Endodermal cell (in vitro differentiated cells): ENCODE measurements around the gene ATG10. TPM values are rescaled to one million over a fixed set of nuclear protein-coding genes. Genes with fewer than 3 reads are reported as not detected.

Experiments
- DNase-seq: peaks from one replicate; pipeline ENCODE4 v3.0.0-alpha.2; 2017
- H3K27ac ChIP-seq: 2 replicates; pipeline ENCODE4 v1.5.1; 2013; ENCODE audit warnings: mild to moderate bottlenecking, low read depth, low read length, moderate library complexity
- H3K27me3 ChIP-seq: 2 replicates; pipeline ENCODE4 v1.6.1; 2013; ENCODE audit warnings: mild to moderate bottlenecking, low read length, moderate library complexity; ENCODE audit not compliant: insufficient read depth, control insufficient read depth, poor library complexity, severe bottlenecking
- H3K36me3 ChIP-seq: 2 replicates; pipeline ENCODE4 v1.7.0; 2013; ENCODE audit warnings: mild to moderate bottlenecking, low read length, moderate library complexity; ENCODE audit not compliant: control insufficient read depth, insufficient read depth
- H3K4me1 ChIP-seq: one replicate; pipeline ENCODE4 v1.7.0; 2013; ENCODE audit warnings: low read length; ENCODE audit not compliant: control insufficient read depth, insufficient read depth
- H3K4me3 ChIP-seq: 2 replicates; pipeline ENCODE4 v1.5.1; 2013; ENCODE audit warnings: mild to moderate bottlenecking, low read length, moderate library complexity
- H3K9ac ChIP-seq: 2 replicates; pipeline ENCODE4 v1.6.1; 2013; ENCODE audit warnings: mild to moderate bottlenecking, low read length, moderate library complexity; ENCODE audit not compliant: poor library complexity, severe bottlenecking; ENCODE audit errors: extremely low read depth
- H3K9me3 ChIP-seq: 2 replicates; pipeline ENCODE4 v1.6.1; 2013; ENCODE audit warnings: mild to moderate bottlenecking, low read length, moderate library complexity; ENCODE audit not compliant: control insufficient read depth
- H3K27ac Mint-ChIP-seq: 2 replicates; pipeline ENCODE4 v1.8.0; 2020; ENCODE audit warnings: mixed read lengths
- H3K27me3 Mint-ChIP-seq: 2 replicates; pipeline ENCODE4 v1.8.0; 2021; ENCODE audit warnings: mild to moderate bottlenecking, mixed read lengths; ENCODE audit not compliant: insufficient read depth
- H3K36me3 Mint-ChIP-seq: 2 replicates; pipeline ENCODE4 v1.8.0; 2020; ENCODE audit warnings: low read depth, mixed read lengths
- H3K4me1 Mint-ChIP-seq: 2 replicates; pipeline ENCODE4 v1.8.0; 2020; ENCODE audit warnings: mixed read lengths
- H3K4me3 Mint-ChIP-seq: 2 replicates; pipeline ENCODE4 v1.8.0; 2020; ENCODE audit warnings: mild to moderate bottlenecking, moderate library complexity, mixed read lengths
- H3K9me3 Mint-ChIP-seq: 2 replicates; pipeline ENCODE4 v1.8.0; 2020; ENCODE audit warnings: mild to moderate bottlenecking, mixed read lengths
- CTCF ChIP-seq: fragments of 200-600 bp; sonication (generic); conservative IDR thresholded peaks from 2 replicates; pipeline ENCODE4 v1.5.0; 2021; ENCODE audit warnings: antibody characterized with exemption, mild to moderate bottlenecking
- WGBS, 2 experiments: methylation state at CpG; one replicate each; pipeline versions ENCODE4 v1.1.5 to v1.1.7; 2013; ENCODE audit warnings: missing lambda C conversion rate in 2 of 2, mixed read lengths in 1 of 2; ENCODE audit not compliant: insufficient coverage in 1 of 2, insufficient read length in 1 of 2; 5-methylcytosine and 5-hydroxymethylcytosine counted together
- total RNA-seq, 2 donors: library from RNA; stranded (reverse); fragmentation: NEBNext Ultra II Directional in 1 of 2; extraction: Animal tissue kit (Norgen Biotek cat#: 25700) in 1 of 2; gene quantifications; 2 replicates in 1 of 2; 3 replicates in 1 of 2; pipeline ENCODE4 v1.2.1, GENCODE V29; 2021

Gene ATG10
- total RNA-seq, 2 donors from 2014 or later, result 17.9 to 22.6 TPM

GRCh38 chr5:82276800-82277612 lies 305.2 kb downstream of the ATG10 start:
- Mint-ChIP-seq H3K36me3 (peaks cover 42% of the 10 kb centered on the region), H3K27ac (peak overlapping the region; percentile 100), H3K27me3 (no peaks in the 10 kb centered on the region), H3K9me3 (no peaks in the 10 kb centered on the region), H3K4me3 (peak overlapping the region; percentile 89), H3K4me1 (peaks cover 13% of the 10 kb centered on the region)
- Histone ChIP-seq H3K27me3 (no peaks in the 10 kb centered on the region), H3K9me3 (no peaks in the 10 kb centered on the region), H3K9ac (peak overlapping the region; percentile 92), H3K27ac (peak overlapping the region; percentile 34), H3K4me1 (no peaks in the 10 kb centered on the region), H3K4me3 (peak overlapping the region; percentile 89), H3K36me3 (peaks cover 37% of the 10 kb centered on the region)
- 68 to 73% methylated on average over 9 to 11 of the region's 11 CpGs for WGBS, 2 experiments
- no peak for TF ChIP-seq CTCF
- DNase-seq, result no peak

- no peak for DNase-seq
- Mint-ChIP-seq H3K27me3 (no peaks in the 10 kb centered on the region), H3K4me1 (peaks cover 12% of the 10 kb centered on the region), H3K36me3 (peaks cover 39% of the 10 kb centered on the region), H3K9me3 (no peaks in the 10 kb centered on the region), H3K4me3 (peak overlapping the region; percentile 89), H3K27ac (peak overlapping the region; percentile 100)
- Histone ChIP-seq H3K9me3 (no peaks in the 10 kb centered on the region), H3K27me3 (no peaks in the 10 kb centered on the region), H3K36me3 (peaks cover 37% of the 10 kb centered on the region), H3K27ac (peak overlapping the region; percentile 95), H3K4me3 (peak overlapping the region; percentile 89), H3K9ac (peak overlapping the region; percentile 92), H3K4me1 (no peaks in the 10 kb centered on the region)
- no peak for TF ChIP-seq CTCF
- WGBS, 2 experiments, result 1% methylated on average over 15 of the region's 15 CpGs
These were observed 305.8 kb downstream of the ATG10 start for GRCh38 chr5:82277613-82277986.

- Histone ChIP-seq H3K27ac (peak within 1 kb of the TSS; percentile 95), H3K4me3 (peak within 1 kb of the TSS; percentile 89), H3K9me3 (no peaks in the 10 kb centered on the region), H3K36me3 (peaks cover 37% of the 10 kb centered on the region), H3K9ac (peak within 1 kb of the TSS; percentile 92), H3K4me1 (no peaks in the 10 kb centered on the region), H3K27me3 (no peaks in the 10 kb centered on the region)
- DNase-seq, result peak; percentile 94
- Mint-ChIP-seq H3K27ac (peak within 1 kb of the TSS; percentile 100), H3K9me3 (no peaks in the 10 kb centered on the region), H3K36me3 (peaks cover 39% of the 10 kb centered on the region), H3K27me3 (no peaks in the 10 kb centered on the region), H3K4me3 (peak within 1 kb of the TSS; percentile 89), H3K4me1 (peaks cover 11% of the 10 kb centered on the region)
- WGBS, 2 experiments, result 0% methylated on average over 16 to 60 of the region's 60 CpGs
- TF ChIP-seq CTCF, result no peak
These were observed 306.3 kb downstream of the ATG10 start, which contains the start of gene RPS23 for GRCh38 chr5:82277987-82278710. Gene RPS23 (minus strand): TSS chr5:82278354. CDS start chr5:82278323, 31 bp downstream.
